GM18498 (cell line): ENCODE data around the gene CRLF3.
"Not testable (repeated sequence)": the region's sequence is repeated elsewhere in the genome, so short reads cannot be mapped to it uniquely, and the experiment has no call there.

Experiments used
- ATAC-seq: cut with Tn5 transposase; IDR thresholded peaks from one replicate; pipeline ENCODE4 v1.9.1; 2021; ENCODE audit warnings: mild to moderate bottlenecking, moderate library complexity; ENCODE audit not compliant: unreplicated experiment

Gene CRLF3, protein sequence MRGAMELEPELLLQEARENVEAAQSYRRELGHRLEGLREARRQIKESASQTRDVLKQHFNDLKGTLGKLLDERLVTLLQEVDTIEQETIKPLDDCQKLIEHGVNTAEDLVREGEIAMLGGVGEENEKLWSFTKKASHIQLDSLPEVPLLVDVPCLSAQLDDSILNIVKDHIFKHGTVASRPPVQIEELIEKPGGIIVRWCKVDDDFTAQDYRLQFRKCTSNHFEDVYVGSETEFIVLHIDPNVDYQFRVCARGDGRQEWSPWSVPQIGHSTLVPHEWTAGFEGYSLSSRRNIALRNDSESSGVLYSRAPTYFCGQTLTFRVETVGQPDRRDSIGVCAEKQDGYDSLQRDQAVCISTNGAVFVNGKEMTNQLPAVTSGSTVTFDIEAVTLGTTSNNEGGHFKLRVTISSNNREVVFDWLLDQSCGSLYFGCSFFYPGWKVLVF

GRCh38 chr17:30824356-30825145, at the start of gene CRLF3:
CRLF3 (minus strand) TSS chr17:30824692; CDS start chr17:30824651, 41 bp downstream.
- ATAC-seq: peak; percentile 87

DNA sequence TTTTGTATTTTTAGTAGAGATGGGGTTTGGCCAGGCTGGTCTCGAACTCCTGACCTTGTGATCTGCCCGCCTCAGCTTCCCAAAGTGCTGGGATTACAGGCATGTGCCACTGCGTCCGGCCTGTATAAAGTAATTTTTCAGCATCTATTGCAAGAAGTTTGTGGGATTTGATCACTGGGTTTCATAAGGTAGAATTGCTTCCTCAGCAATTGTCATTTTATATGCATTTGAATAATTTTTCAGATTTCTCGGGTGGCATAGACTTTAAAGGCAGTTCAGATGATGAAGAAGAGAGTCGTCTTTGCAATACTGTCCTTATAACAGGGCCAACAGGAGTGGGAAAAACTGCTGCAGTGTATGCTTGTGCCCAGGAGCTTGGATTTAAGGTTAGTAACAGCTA, 44.5 kb upstream of the CRLF3 start:
- no peak for ATAC-seq

- no peak for ATAC-seq
These were observed 40.1 kb upstream of the CRLF3 start for GRCh38 chr17:30864636-30865035.

- no peak for ATAC-seq
These were observed 34.2 kb upstream of the CRLF3 start for GRCh38 chr17:30858556-30859250.

DNA sequence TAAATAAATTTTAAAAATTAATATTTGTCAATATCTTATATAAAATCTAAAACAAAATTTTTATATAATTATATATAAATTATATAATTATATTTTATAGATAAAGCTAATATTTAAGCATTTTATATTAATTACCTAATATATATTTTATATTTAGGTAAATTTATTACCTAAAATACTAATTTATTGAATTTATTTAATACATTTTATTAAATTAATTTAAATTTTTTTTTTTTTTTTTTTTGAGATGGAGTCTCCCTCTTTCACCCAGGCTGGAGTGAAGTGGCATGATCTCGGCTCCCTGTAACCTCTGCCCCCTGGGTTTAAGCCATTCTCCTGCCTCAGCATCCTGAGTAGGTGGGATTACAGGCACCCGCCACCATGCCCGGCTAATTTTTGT, 29.7 kb upstream of the CRLF3 start:
- no peak for ATAC-seq

- no peak for ATAC-seq
These were observed 23.5 kb upstream of the CRLF3 start for GRCh38 chr17:30848021-30848420.

- no peak for ATAC-seq
These were observed 16.3 kb upstream of the CRLF3 start for GRCh38 chr17:30840771-30841170.

GRCh38 chr17:30838202-30838807, 13.8 kb upstream of the CRLF3 start:
- ATAC-seq: no peak

DNA sequence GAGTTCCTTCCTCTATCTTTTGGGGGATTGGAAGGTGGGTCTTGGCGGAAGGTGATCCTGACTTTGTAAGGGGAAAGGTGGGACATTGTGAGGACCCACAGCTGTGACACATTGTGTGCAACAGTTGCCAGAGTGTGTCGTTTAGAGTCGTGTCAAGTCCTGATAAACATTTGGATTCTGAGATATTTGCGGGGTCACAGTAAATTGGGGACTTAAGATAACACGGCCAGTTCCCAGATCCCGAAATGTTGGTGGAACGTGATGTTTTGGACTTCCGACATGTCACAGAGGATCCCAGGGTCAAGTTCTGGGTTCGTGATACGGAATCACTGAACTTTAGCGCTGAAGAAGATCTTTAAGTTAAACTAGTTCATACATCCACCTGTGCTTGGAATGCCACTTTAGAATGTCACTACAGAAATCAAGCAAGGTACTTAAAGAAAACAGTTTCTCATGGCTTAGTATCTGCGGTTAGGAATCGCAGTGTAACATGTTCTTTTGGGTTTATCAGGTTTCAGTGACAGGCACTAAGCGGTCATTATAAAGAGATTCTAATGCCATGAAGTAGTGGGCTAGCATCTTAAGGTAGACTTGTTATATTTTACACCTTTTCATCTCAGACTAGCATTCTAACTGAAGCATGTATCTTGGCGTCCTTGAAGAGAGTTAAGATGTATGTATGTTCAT, 8.1 kb upstream of the CRLF3 start:
- no peak for ATAC-seq

- ATAC-seq: no peak
These were observed 7.4 kb upstream of the CRLF3 start, which contains the start of gene ATAD5 for GRCh38 chr17:30831663-30832437. ATAD5 (plus strand) TSS chr17:30831966; CDS start chr17:30832348, 382 bp downstream.

- no peak for ATAC-seq
These were observed 6.8 kb upstream of the CRLF3 start for GRCh38 chr17:30831257-30831656.

- ATAC-seq: no peak
These were observed 4.5 kb upstream of the CRLF3 start for GRCh38 chr17:30829022-30829421.

- no peak for ATAC-seq
These were observed 2.6 kb upstream of the CRLF3 start for GRCh38 chr17:30827082-30827481.

GRCh38 chr17:30824002-30824355, 513 bp downstream of the CRLF3 start:
- ATAC-seq: no peak

DNA sequence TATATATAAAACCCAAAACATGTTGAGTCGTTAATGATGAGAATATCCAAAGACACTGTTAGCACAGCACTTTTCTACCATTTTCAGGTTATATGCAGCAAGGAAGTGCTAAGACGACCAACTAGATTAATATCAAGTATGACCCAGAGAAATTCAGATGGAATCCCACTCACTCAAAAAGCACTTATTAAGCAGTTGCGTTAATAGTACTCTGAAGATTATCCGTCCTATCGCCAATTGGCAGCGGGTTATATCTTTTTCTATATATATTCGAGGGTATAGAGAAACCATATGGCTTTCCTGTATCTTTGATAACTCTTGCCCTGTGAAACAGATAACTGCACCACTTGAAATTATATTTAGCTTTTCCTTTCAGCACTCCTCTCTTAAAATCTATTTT, 1.1 kb downstream of the CRLF3 start:
- no peak for ATAC-seq

GRCh38 chr17:30822919-30823318, 1.6 kb downstream of the CRLF3 start:
- ATAC-seq: not testable (repeated sequence)

DNA sequence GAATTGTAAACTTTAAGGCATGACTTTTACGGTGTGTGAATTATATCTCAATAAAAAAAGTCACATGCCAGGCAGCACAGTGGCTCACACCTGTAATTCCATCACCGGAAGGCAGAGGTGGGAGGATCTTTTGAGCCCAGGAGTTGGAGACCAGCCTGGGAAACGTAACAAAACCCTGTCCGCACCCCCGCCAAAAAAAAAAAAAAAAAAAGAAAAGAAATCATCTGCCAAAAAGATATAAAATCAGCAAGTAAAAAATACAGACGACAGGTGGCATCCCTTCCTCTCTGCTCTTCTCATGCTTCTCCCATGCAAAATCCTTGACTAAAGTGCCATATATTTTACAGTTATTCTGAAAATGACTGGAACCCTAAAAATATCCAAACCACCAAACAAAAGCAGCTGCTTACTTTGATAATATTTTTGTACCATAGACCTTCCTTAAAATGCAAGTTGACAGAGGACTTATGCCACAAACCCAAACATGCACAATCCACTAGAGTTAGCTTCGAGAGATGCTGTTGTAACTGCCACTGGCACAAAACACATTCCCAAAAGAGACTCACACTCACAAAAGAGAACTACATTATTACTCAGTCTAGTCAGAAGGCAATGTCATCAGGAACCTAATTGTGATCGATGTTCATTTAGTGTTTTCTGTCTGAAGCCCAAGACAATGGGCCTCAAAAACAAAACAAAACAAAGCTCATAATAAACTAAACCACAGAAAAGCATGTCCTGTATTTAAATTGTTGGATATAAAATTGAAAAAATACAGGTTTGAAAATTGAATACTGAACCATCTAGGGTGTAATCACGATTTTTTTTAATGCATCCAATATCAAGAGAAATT, 2.4 kb downstream of the CRLF3 start:
- ATAC-seq: no peak

- no peak for ATAC-seq
These were observed 4.4 kb downstream of the CRLF3 start for GRCh38 chr17:30819971-30820705.
